Bronchial epithelial cell (primary cell): ENCODE data around the gene DENND1C. TPM values are rescaled to one million over a fixed set of nuclear protein-coding genes. Genes with fewer than 3 reads are reported as not detected.

Experiments
- DNase-seq: peaks from one replicate; pipeline ENCODE4 v3.0.0-alpha.2; 2010; ENCODE audit warnings: low read depth
- FAIRE-seq: peaks from 2 replicates; lab custom pipeline; 2011; peaks lifted over from hg19 to GRCh38; lab: Jason Lieb, UNC
- H3K27me3 ChIP-seq: 2 replicates; pipeline ENCODE4 v1.5.1; 2011; ENCODE audit warnings: low read length; ENCODE audit not compliant: control insufficient read depth, insufficient read depth
- H3K36me3 ChIP-seq: 2 replicates; pipeline ENCODE4 v1.5.1; 2011; ENCODE audit warnings: low read length; ENCODE audit not compliant: control insufficient read depth, insufficient read depth
- H3K4me3 ChIP-seq: 2 replicates; pipeline ENCODE4 v1.5.1; 2011; ENCODE audit warnings: mild to moderate bottlenecking, low read depth, low read length, control low read depth
- CTCF ChIP-seq: IDR thresholded peaks from 2 replicates; pipeline ENCODE4 v1.5.1; 2011; ENCODE audit warnings: mild to moderate bottlenecking, moderate library complexity, low read length, control low read depth, inconsistent platforms; ENCODE audit not compliant: insufficient read depth, severe bottlenecking
- total RNA-seq: library from RNA; depleted of rRNA; stranded (reverse); fragments of >200 nt; gene quantifications from 2 replicates; pipeline ENCODE4 v1.2.1, GENCODE V29; 2014

Gene DENND1C
- total RNA-seq, 1 donor from 2014 or later = under 0.01 TPM

GRCh38 chr19:6483235-6483634 is 1.6 kb upstream of the DENND1C start:
- H3K4me3 ChIP-seq = no peak overlapping the region
- no peaks in the 10 kb centered on the region for H3K27me3 ChIP-seq
- TF ChIP-seq CTCF = no peak
- no peaks in the 10 kb centered on the region for H3K36me3 ChIP-seq
- no peak for DNase-seq
- FAIRE-seq = no peak

- DNase-seq (no peak), FAIRE-seq (no peak)
- no peak for TF ChIP-seq CTCF
- Histone ChIP-seq H3K36me3 (no peaks in the 10 kb centered on the region), H3K4me3 (no peak overlapping the region), H3K27me3 (no peaks in the 10 kb centered on the region)
Observed at GRCh38 chr19:6482343-6482686, 728 bp upstream of the DENND1C start.

GRCh38 chr19:6480848-6481415 is 655 bp downstream of the DENND1C start:
- DNase-seq = no peak
- Histone ChIP-seq H3K36me3 (no peaks in the 10 kb centered on the region), H3K4me3 (no peak overlapping the region), H3K27me3 (peaks cover under 1% of the 10 kb centered on the region)
- FAIRE-seq = no peak
- TF ChIP-seq CTCF = no peak

GRCh38 chr19:6479836-6480398 is 1.7 kb downstream of the DENND1C start:
- DNase-seq = no peak
- no peaks in the 10 kb centered on the region for H3K36me3 ChIP-seq
- no peak for TF ChIP-seq CTCF
- peaks cover 11% of the 10 kb centered on the region for H3K27me3 ChIP-seq
- no peak overlapping the region for H3K4me3 ChIP-seq
- FAIRE-seq = peak; percentile 88

GRCh38 chr19:6478815-6479214 is 2.8 kb downstream of the DENND1C start:
- DNase-seq = no peak
- FAIRE-seq = no peak
- Histone ChIP-seq H3K36me3 (no peaks in the 10 kb centered on the region), H3K4me3 (no peak overlapping the region), H3K27me3 (peaks cover 11% of the 10 kb centered on the region)
- TF ChIP-seq CTCF = no peak
